NCI-H1694 (cell line): ENCODE data around the gene PRR15.

Experiments
- DNase-seq: peaks from one replicate; lab custom pipeline; 2025; lab: John Stamatoyannopoulos, UW

PRR15 gene

DNA sequence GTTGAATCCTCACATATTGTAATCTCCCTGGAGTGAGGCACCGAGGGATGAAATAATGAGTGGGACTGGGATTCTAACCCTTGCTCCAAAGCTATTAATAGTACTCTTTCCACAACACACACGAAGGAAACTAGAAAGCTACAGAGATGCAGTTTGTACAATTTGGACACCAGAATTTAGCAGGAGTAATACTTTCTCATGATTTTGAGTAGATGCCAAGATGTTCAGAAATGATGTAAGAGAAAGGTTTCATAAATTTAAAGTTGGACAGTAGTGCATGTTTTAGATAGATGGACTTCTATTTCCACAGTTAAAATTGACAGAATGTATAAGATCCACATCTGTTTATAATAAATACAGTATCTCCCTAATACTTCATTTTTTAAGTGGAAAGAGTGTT, 46.5 kb downstream of the PRR15 start:
- DNase-seq: no peak

DNA sequence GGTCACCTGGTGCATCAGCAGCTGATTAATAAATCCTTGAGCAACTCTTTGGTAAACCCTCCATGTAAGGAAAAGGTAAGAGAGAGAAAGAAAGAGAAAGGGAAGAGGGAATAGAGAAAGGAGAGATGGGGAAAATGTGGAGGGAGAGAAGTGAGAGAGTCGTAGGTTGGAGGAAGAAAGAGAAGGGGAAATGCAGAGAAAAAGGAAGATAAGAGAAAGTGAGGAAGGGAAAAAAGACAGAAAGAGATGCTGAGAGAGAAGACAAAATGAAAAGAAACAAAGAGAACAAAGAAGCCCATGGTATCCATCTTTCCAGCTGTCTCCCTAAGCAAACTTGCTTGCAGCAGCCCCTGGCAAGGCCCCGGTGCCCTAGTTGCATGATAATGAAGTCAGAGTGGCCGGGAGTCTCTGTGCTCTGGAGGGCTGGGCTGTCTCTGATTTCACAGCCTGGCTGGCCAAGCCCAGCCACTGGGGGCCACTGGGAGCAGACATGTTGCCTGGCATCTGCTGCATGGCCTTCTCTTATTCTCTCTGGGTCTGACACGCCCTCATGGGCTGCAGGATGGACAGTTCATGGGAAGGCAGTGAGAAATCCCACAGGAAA, 48.4 kb downstream of the PRR15 start:
- DNase-seq: no peak

DNA sequence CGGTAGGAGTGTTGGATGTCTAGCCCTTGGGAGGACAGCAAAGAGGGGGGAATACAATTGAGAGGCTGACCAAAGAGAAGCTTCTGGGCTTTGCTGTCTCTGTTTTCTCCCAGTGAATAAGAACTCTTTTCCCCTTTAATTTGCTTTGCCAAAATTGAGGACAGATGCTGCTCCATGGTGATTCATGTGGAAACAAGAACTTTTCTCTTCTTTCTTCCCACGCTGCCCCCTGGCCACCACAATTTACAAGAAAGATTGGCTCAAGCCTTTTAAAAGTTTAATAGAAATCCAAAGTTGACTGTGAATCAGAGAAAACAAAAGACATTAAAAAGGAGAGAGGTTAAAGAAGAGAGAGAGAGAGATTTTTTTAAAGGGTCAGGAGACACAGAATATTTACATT, 49.0 kb downstream of the PRR15 start:
- no peak for DNase-seq

DNA sequence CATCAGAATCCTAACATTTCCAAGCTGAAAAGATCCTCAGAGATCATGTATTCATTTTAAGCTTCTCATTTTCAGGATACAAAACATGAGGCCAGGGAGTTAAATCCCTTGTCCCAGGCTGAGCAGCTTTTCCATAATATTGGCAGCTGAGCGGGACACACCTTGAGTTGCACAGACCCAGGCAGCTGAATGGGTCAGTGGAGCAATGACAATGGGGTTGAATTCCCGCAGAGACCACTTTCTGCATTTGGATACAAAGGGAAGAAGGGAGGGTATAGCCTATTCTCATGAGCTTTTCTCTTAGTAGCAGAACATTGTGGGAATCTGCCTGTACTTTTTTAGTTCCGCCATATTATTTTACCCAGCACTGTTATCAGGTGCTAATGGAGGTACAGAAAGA, 49.5 kb downstream of the PRR15 start:
- no peak for DNase-seq

DNA sequence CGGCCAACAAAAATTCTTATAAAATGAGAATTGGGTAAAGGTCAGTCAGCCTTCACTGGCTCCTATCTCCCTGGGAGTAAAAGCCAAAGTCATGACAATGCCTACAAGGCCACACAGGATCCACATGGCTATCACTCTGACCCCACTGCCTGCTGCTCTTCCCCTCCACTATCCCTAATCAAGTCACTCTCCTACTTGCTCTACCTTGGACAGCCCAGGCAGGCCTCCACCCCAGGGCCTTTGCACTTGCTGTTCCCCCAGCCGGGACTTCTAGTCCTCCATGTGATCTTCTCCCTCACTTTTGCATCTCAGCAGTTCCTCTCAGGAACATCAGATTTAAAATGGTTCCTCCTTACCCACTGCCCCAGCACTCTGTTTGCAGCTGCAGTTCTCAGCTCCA, 50.6 kb downstream of the PRR15 start:
- no peak for DNase-seq
